ENCODE results near the gene SF3A2. TPM values are rescaled to one million over a fixed set of nuclear protein-coding genes. Genes with fewer than 3 reads are reported as not detected.

SF3A2 gene
- total RNA-seq, 1 donor from 2014 or later, result 71.2 TPM

GRCh38 chr19:2236064-2236313, 635 bp upstream of the SF3A2 start:
- Histone ChIP-seq H3K9me3 (no peaks in the 10 kb centered on the region), H3K4me1 (peaks cover 63% of the 10 kb centered on the region), H3K27ac (peak overlapping the region; percentile 97), H3K4me3 (peak overlapping the region; percentile 84 to 100), H3K36me3 (peaks cover 0 to 10% of the 10 kb centered on the region in 2 donors), H3K27me3 (no peaks in the 10 kb centered on the region)
- intact Hi-C loops (cut with DNase I), result loop anchor here (1.0 to 5.0 kb wide), 3 partner anchors 34 to 156 kb away; no protein-coding TSS in a partner anchor
- TF ChIP-seq POLR2AphosphoS5 (IDR thresholded peaks at IDR 0.05; ENCODE audit: insufficient read depth in 1 of 2, low read depth in 1 of 2) (no peak), CTCF (IDR thresholded peaks at IDR 0.05) (no peak), POLR2A (IDR thresholded peaks at IDR 0.05) (no peak)
- no peak for DNase-seq (ENCODE audit: extremely low spot score in 2 of 2)

DNA sequence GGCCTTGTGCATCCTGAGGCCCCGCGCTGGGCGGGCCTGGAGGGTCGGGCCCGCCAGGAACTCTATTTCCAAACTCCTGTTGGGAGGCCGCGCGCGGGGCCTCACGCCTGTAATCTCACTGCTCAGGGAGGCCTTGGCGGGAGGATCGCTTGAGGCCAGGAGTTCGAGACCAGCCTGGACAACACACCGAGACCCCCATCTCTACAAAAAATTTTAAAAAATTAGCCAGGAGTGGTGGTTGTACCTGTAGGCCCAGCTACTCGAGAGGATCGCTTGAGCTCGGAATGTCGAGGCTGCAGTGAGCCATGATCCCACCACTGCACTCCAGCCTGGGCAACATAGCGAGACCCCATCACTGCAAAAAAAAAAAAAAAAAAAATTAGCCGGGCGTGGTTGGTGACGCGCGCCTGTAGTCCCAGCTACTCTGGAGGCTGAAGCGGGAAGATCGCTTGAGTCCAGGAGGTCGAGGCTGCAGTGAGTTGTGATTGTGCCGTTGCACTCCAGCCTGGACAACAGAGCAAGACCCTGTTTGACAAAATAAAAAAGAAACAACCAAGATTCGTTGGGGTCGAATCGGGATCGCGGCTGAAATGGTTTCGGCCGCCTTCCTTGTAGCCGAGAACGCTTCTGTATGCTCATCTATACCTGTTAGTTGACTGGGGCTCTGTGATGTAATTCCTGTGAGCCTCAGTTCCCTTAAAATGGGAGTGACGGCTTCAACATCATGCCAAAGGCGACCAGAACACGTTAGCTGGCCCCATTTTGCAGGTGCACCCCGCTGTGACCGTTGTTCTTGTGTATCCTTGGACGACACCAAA, 636 bp downstream of the SF3A2 start:
- peaks cover 0 to 10% of the 10 kb centered on the region in 2 donors for H3K36me3 ChIP-seq
- no peaks in the 10 kb centered on the region for H3K9me3 ChIP-seq
- TF ChIP-seq CTCF (IDR thresholded peaks at IDR 0.05), result no peak
- TF ChIP-seq POLR2A (IDR thresholded peaks at IDR 0.05), result no peak
- TF ChIP-seq POLR2AphosphoS5 (IDR thresholded peaks at IDR 0.05; ENCODE audit: insufficient read depth in 1 of 2, low read depth in 1 of 2), result no peak
- H3K27ac ChIP-seq, result peak overlapping the region; percentile 97
- no peaks in the 10 kb centered on the region for H3K27me3 ChIP-seq
- no peak for DNase-seq (ENCODE audit: extremely low spot score in 2 of 2)
- peaks cover 76% of the 10 kb centered on the region for H3K4me1 ChIP-seq
- H3K4me3 ChIP-seq, result peak overlapping the region; percentile 84 to 100
- intact Hi-C loops (cut with DNase I), result loop anchor here (5.0 kb wide), 2 partner anchors 70 to 155 kb away; no protein-coding TSS in a partner anchor

GRCh38 chr19:2237869-2238153, 1.2 kb downstream of the SF3A2 start:
- intact Hi-C loops (cut with DNase I), result loop anchor here (5.0 kb wide), 2 partner anchors 71 to 154 kb away; no protein-coding TSS in a partner anchor
- Histone ChIP-seq H3K4me3 (peak overlapping the region; percentile 84 to 100), H3K27me3 (no peaks in the 10 kb centered on the region), H3K27ac (no peak overlapping the region), H3K4me1 (peaks cover 81% of the 10 kb centered on the region), H3K9me3 (no peaks in the 10 kb centered on the region), H3K36me3 (peaks cover 0 to 10% of the 10 kb centered on the region in 2 donors)
- TF ChIP-seq POLR2AphosphoS5 (IDR thresholded peaks at IDR 0.05; ENCODE audit: insufficient read depth in 1 of 2, low read depth in 1 of 2) (no peak), CTCF (IDR thresholded peaks at IDR 0.05) (no peak), POLR2A (IDR thresholded peaks at IDR 0.05) (no peak)
- DNase-seq (ENCODE audit: extremely low spot score in 2 of 2), result no peak

GRCh38 chr19:2239173-2239572, 2.5 kb downstream of the SF3A2 start:
- no peak overlapping the region for H3K4me3 ChIP-seq
- H3K9me3 ChIP-seq, result no peaks in the 10 kb centered on the region
- H3K27me3 ChIP-seq, result no peaks in the 10 kb centered on the region
- H3K4me1 ChIP-seq, result peaks cover 75% of the 10 kb centered on the region
- H3K27ac ChIP-seq, result no peak overlapping the region
- intact Hi-C loops (cut with DNase I), result loop anchor here (5.0 kb wide), 2 partner anchors 72 to 153 kb away; no protein-coding TSS in a partner anchor
- DNase-seq (ENCODE audit: extremely low spot score in 2 of 2), result no peak
- TF ChIP-seq POLR2A (IDR thresholded peaks at IDR 0.05) (no peak), CTCF (IDR thresholded peaks at IDR 0.05) (no peak), POLR2AphosphoS5 (IDR thresholded peaks at IDR 0.05; ENCODE audit: insufficient read depth in 1 of 2, low read depth in 1 of 2) (no peak)
- H3K36me3 ChIP-seq, result peaks cover 0 to 10% of the 10 kb centered on the region in 2 donors

Data from vagina (tissue), 2 donors.